ENCODE data around the gene LIPG.

The LIPG gene

GRCh38 chr18:49638891-49639557 is 77.2 kb downstream of the LIPG start:
- no peak for DNase-seq (ENCODE audit: low spot score)

- no peak for DNase-seq (ENCODE audit: low spot score)
These were observed 78.0 kb downstream of the LIPG start for GRCh38 chr18:49639643-49640391.

GRCh38 chr18:49640741-49641140 is 78.9 kb downstream of the LIPG start:
- no peak for DNase-seq (ENCODE audit: low spot score)

GRCh38 chr18:49645196-49645595 is 83.3 kb downstream of the LIPG start:
- DNase-seq (ENCODE audit: low spot score): no peak

GRCh38 chr18:49645841-49646351 is 84.0 kb downstream of the LIPG start:
- no peak for DNase-seq (ENCODE audit: low spot score)

- no peak for DNase-seq (ENCODE audit: low spot score)
These were observed 85.0 kb downstream of the LIPG start for GRCh38 chr18:49646873-49647272.

GRCh38 chr18:49647496-49648168 is 85.8 kb downstream of the LIPG start:
- no peak for DNase-seq (ENCODE audit: low spot score)

GRCh38 chr18:49648326-49648725 is 86.5 kb downstream of the LIPG start:
- DNase-seq (ENCODE audit: low spot score): no peak
